GM19463 (cell line): Measurements from ENCODE around the gene CDC42EP4.

ENCODE experiments used
- ATAC-seq: cut with Tn5 transposase; IDR thresholded peaks from one replicate; pipeline ENCODE4 v1.9.1; 2021; ENCODE audit warnings: mild to moderate bottlenecking, moderate library complexity; ENCODE audit not compliant: unreplicated experiment

CDC42EP4 gene

DNA sequence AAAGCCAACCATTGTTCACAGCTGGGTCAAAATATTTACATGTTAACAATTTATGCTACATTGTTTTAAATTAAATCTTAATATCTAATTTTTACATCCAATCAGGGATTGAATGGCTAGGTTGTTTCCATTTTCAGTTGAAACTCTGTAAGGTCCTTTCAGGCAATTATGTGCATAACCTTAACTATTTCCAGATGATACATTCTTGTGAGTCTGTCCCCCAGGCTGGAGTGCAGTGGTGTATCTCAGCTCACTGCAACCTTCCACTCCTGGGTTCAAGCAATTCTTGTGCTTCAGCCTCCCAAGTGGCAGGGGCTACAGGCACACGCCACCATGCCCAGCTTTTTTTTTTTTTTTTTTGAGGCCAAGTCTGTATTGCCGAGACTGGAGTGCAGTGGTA lies 10.4 kb downstream of the CDC42EP4 start:
- ATAC-seq, result no peak

DNA sequence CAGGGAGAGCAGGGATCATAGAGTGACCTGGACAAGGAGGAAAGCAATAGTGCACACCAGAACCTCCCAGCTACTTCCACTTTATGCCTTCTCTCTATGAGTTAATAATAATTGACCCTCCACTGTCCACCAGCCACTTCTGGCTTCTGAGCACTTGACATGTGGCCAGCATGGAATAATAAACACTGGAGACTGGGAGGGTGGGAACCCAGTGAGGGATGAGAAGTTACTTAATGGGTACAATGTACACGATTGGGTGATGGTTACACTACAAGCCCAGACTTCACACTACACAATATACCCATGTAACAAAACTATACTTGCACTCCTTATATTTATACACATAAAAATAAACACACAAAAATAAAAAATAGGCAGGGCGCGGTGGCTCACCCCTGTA lies 11.4 kb downstream of the CDC42EP4 start:
- ATAC-seq, result no peak

DNA sequence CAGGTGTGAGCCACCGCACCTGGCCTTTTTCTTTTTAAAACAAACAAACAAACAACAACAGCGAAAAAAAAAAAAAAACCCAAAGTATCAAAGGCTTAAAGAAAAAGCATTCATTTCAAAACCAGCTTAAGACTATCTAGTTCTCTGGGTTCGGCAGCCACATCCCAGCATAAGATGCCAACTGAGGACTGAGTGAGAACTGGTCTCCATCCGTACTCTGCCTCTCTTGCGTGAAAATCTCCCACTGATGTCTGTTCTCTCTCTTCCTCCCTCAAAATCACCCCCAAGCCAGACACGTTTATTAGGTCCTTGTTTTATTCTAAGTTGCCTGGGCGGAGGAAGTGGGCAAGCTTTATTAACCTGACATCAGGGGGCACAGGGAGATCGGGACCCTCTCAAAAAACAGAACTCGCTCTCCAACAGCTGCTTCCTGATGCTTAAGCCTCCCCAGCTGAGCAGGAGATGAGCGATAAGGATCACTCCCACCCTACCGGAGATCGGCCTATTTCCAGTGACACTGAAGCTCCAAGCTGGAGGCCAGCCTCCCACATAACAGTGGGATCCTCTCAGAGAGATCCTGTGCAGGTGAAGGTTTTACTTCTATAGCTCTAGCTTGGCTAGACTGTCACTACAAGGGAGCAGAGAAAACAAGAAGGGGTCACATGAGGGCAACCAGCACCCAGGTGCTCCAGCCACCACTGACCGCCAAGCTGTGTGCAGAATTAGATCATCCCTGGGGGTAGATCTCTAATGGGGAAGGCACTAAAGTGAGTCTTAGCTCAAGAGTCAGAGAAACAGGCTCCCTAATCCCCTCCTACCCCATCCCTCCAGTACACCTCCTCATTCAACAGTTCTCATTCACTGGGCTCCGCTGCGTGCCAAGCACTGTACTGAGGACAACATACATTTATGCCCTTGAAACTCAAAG lies 13.6 kb downstream of the CDC42EP4 start:
- peak; percentile 87 for ATAC-seq

GRCh38 chr17:73293480-73293911 lies 18.3 kb downstream of the CDC42EP4 start:
- no peak for ATAC-seq

- no peak for ATAC-seq
These were observed 18.8 kb downstream of the CDC42EP4 start for GRCh38 chr17:73293031-73293430.

DNA sequence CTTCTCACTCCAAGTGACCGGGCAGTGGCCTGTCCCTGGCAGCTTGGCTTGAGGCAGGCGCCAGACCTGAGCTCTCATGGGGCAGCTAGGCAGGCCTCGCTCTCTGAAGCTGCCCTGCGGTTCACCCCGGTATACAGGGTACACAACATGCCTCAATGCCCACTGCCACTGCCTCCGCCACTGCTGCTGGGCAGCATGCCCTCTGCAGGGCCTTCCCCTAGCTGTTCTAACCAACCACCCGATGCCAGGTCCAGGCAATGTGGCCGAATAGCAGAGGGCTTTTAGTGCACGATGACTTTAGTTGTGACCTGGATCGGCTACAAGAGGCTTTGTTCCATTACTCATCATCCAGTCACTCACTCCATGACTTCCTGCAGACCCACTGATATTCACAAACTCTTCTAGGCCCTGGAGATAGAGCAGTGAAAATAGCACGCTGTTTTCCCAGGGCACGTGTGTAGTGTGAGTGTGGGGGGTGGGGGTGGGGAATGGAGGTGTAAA lies 19.7 kb downstream of the CDC42EP4 start:
- ATAC-seq, result no peak

DNA sequence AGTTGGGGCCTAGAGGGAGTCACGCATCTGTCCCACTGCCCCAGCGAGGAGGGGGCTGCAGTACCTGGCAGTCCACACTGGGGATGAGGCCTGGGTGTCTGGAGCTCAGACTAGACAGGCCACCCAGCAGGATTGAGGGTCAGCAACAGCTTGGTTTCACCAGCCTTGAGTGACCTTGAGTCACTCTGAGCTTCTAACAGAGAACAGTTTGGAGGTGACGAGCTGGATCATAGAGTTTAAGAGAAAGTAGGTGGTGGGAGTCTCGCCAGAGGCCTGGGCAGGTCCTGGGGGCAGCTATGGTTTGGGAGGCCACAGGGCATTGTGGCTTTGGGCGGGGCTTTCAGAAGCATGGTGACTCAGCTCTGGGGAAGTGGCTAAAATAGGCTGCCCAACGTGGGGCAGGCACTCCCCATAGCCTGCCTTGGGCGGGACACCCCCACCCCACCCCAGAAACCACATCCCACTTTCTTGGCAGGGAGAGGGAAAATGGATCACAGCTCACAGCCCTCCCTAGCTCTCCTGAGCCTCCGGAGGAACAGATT lies 20.5 kb downstream of the CDC42EP4 start:
- peak; percentile 93 for ATAC-seq

DNA sequence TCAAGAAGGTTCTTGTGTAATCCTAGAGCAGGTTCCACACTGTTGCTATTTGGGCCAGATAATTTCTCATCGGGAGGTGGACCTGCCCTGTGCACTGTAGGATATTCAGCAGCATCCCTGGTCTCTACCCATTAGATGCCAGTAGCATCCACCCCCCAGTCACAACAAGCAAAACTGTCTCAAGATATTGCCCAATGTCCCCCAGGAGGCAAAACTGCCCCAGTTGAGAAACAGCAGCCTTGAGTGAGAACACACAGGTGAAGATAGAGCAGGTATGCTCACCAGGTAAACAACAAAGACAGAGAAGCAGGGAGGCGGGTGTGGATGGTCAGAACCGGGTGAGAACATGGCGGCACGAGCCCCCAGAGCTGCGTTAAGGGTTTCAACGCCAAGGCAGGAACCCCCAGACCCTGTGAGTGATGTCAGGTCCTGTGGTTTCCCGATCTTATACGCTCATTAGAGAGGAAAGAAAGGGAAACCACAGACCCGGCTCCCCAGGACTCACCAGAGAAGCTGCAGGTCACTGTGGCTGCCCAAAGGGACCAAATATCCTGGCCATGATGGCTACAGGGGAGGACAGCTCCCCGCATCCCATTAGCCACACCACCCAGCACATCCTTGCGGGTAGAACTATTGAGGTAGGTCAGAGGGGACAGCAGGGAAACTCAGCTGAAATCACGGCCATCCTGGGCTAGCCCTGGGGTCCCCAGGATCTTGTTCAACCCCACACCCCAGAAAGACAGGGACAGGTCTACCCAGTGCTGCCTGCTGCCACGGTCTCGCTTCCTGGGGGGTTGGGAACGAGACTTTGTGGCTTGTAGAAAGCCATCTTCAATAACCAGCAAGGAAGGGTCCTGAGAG lies 21.2 kb downstream of the CDC42EP4 start:
- peak; percentile 43 for ATAC-seq

- ATAC-seq, result no peak
These were observed 22.1 kb downstream of the CDC42EP4 start for GRCh38 chr17:73289549-73290254.

- no peak for ATAC-seq
These were observed 23.1 kb downstream of the CDC42EP4 start for GRCh38 chr17:73288534-73289302.

GRCh38 chr17:73286863-73287296 lies 24.9 kb downstream of the CDC42EP4 start:
- no peak for ATAC-seq

DNA sequence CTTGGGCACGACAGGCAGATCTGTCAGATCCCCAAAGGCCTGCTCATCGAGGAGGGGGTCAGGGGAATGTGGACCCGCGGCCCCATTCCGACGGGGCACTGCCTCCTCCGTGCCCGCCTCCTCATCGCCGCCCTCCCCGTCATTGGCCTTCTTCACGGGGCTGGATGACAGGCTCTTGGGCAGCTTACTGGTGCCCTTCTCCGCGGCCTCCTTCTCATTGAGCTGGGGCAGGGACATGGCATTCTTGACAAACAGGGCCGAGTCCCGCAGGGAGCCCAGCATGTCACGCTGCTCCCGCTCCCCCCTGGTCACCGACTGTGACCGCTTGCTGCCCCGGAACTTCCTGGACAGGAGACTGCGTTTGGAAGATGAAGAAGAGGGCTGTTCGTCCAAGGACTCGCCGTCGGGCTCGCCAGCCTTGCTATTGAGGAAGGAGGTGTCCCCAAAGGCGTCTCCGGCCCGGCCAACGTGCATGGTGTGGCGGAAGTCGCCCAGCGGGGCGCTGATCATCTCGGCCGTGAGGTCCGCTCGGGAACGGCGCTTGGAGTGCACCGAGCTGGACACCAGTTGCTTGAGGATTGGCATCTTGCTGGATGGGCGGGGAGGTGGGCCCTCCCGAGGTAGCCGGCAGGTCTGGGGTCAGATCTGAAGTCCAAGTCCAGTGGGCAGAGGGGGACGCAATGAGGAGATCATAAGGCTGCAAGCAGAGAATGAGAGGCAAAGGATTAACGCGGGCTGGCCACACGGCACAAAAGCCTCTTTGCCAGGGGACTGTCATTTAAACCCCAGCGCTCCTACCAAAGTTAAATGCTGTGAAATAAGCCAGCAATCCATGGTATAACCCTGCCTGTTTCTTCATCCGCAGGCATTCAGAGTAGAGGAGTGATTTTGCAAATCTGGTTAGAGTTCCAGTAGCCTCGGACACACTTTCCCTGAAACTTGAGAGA lies 25.6 kb downstream of the CDC42EP4 start:
- no peak for ATAC-seq

DNA sequence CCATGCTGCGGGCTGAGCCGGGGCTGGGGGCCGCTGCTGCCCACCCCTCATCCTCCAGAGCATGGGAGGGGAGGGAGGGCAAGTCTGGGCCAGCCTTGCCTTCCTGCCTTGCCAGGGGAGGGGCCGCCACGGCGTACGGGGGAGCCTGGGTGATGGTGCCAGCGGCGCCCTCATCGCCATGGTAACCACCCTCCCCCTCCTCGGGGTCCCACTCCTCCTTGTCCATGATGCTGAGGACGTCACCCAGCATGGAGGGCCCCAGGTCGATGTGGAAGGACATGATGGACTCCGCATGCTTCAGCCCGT lies 26.2 kb downstream of the CDC42EP4 start:
- no peak for ATAC-seq

GRCh38 chr17:73284906-73285602 lies 26.7 kb downstream of the CDC42EP4 start:
- ATAC-seq, result no peak

DNA sequence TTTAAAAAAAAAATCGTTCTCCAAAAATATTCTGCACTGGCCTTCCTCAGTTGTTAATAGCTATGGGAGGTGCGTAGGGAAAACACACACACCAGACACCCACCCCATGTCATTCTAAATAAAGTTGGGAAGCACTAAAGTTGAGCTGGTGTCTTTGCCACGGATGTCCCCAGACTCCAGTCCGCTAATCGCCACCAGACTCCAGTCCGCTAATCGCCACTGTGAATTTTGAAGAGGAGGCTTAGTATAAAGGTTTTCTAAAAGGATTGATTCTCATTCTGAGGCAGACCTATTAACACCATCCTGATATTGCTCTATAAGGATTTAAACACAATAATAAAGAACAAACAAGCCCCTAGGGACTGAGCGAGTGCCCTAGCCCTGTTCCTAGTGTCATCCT lies 27.4 kb downstream of the CDC42EP4 start:
- ATAC-seq, result no peak

DNA sequence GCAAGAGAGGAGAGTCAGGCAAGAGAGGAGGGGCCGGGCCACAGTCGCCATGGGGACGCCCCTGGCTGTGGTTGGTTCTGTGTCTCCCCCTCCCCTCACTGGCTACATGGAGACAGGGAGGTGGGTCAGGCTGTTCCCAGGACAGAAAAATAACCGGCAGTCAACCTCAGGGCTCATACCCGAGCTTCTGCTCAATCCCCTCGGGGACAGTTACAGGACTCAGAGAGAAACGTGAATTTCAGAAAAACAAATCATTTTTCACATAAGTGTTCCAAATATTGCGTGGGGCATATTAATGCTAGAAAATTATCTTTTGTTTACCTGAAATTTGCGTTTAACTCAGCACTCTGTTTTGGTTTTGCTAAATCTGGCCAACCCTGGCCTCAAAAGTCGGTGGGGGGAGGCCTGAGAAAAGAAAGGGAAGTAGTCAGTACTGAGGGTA lies 27.9 kb downstream of the CDC42EP4 start:
- no peak for ATAC-seq

GRCh38 chr17:73283250-73283649 lies 28.6 kb downstream of the CDC42EP4 start:
- no peak for ATAC-seq

DNA sequence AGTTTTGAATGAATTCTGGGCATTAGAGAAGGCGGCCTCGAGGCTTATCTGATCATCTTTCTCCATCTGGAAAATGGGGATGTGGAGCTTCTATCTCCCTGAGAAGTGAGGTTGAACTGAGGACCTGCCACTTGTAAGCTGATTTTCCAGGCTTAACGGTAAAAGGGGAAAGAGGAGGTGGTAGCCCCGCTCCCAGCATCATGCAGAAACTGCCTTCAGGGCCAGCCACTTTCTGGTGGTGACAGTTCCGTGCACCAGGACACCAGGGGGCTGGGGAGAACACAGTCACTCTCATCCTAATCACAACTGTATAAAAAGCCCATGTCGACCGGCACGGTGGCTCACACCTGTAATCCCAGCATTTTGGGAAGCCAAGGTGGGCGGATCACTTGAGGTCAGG lies 29.2 kb downstream of the CDC42EP4 start:
- ATAC-seq, result no peak
